DND-41 (cell line): Measurements from ENCODE around the gene SBF1.

Experiments
- CTCF ChIP-seq: IDR thresholded peaks from 2 replicates; pipeline ENCODE4 v1.5.1; 2012; ENCODE audit warnings: borderline replicate concordance, low read length, moderate library complexity, mild to moderate bottlenecking; ENCODE audit not compliant: poor library complexity, severe bottlenecking; ENCODE audit errors: extremely low read depth
- EZH2 ChIP-seq: IDR thresholded peaks from 3 replicates; pipeline ENCODE4 v1.6.1; 2012; ENCODE audit warnings: borderline replicate concordance, low read depth, mild to moderate bottlenecking, moderate library complexity, low read length, inconsistent platforms; ENCODE audit not compliant: severe bottlenecking

GRCh38 chr22:50444663-50445062 is 30.2 kb downstream of the SBF1 start:
- TF ChIP-seq CTCF (no peak), EZH2 (no peak)
